Neutrophil (primary cell): ENCODE results near the gene MON1A.

Experiments used
- H3K27ac ChIP-seq: fragments of 200-600 bp; sonication (generic); 2 replicates; pipeline ENCODE4 v1.5.1; 2016; ENCODE audit warnings: mild to moderate bottlenecking, moderate library complexity
- H3K27me3 ChIP-seq: fragments of 200-600 bp; sonication (generic); 2 replicates; pipeline ENCODE4 v1.6.0; 2016; ENCODE audit warnings: mild to moderate bottlenecking
- H3K36me3 ChIP-seq: fragments of 200-600 bp; sonication (generic); 2 replicates; pipeline ENCODE4 v1.5.1; 2017
- H3K4me1 ChIP-seq, 2 experiments: fragments of 200-600 bp in 1 of 2; sonication (generic) in 1 of 2; 1 replicate in 1 of 2; 2 replicates in 1 of 2; pipeline versions ENCODE4 v1.5.1 to v1.6.1; 2013 to 2016; ENCODE audit warnings: low read depth in 1 of 2, low read length in 1 of 2, mild to moderate bottlenecking in 1 of 2, moderate library complexity in 1 of 2; ENCODE audit not compliant: control insufficient read depth in 1 of 2, insufficient read depth in 1 of 2
- H3K4me3 ChIP-seq, 2 experiments: fragments of 200-600 bp in 1 of 2; sonication (generic) in 1 of 2; 1 replicate in 1 of 2; 2 replicates in 1 of 2; pipeline ENCODE4 v1.5.1; 2013 to 2016; ENCODE audit warnings: low read depth in 1 of 2, low read length in 1 of 2, mild to moderate bottlenecking in 1 of 2, moderate library complexity in 1 of 2
- H3K9me3 ChIP-seq: fragments of 200-600 bp; sonication (generic); 2 replicates; pipeline ENCODE4 v1.5.1; 2016
- CTCF ChIP-seq: fragments of 200-600 bp; sonication (generic); IDR thresholded peaks from 2 replicates; pipeline ENCODE4 v1.5.1; 2016; ENCODE audit warnings: antibody characterized with exemption

Gene MON1A

GRCh38 chr3:49966233-49966942 lies 36.8 kb upstream of the MON1A start:
- Histone ChIP-seq H3K27me3 (no peaks in the 10 kb centered on the region), H3K9me3 (no peaks in the 10 kb centered on the region), H3K4me1 (no peaks in the 10 kb centered on the region), H3K36me3 (peaks cover 25% of the 10 kb centered on the region), H3K27ac (no peak overlapping the region), H3K4me3 (no peak overlapping the region)
- TF ChIP-seq CTCF = no peak

- no peaks in the 10 kb centered on the region for H3K9me3 ChIP-seq
- H3K4me1 ChIP-seq = no peaks in the 10 kb centered on the region
- no peak overlapping the region for H3K27ac ChIP-seq
- no peaks in the 10 kb centered on the region for H3K27me3 ChIP-seq
- TF ChIP-seq CTCF = no peak
- H3K36me3 ChIP-seq = no peaks in the 10 kb centered on the region
- H3K4me3 ChIP-seq = no peak overlapping the region
Observed at GRCh38 chr3:49955636-49956035, 26.0 kb upstream of the MON1A start.

GRCh38 chr3:49952924-49953323 lies 23.3 kb upstream of the MON1A start:
- Histone ChIP-seq H3K4me3 (no peak overlapping the region), H3K36me3 (no peaks in the 10 kb centered on the region), H3K4me1 (no peaks in the 10 kb centered on the region), H3K27ac (no peak overlapping the region), H3K27me3 (no peaks in the 10 kb centered on the region), H3K9me3 (no peaks in the 10 kb centered on the region)
- no peak for TF ChIP-seq CTCF

GRCh38 chr3:49942651-49943050 lies 13.0 kb upstream of the MON1A start:
- Histone ChIP-seq H3K9me3 (no peaks in the 10 kb centered on the region), H3K36me3 (peaks cover 4% of the 10 kb centered on the region), H3K27me3 (no peaks in the 10 kb centered on the region), H3K27ac (no peak overlapping the region), H3K4me3 (peak overlapping the region in 1 of 2 experiments; percentile 7), H3K4me1 (peaks cover 26 to 34% of the 10 kb centered on the region in 2 experiments)
- no peak for TF ChIP-seq CTCF

- no peaks in the 10 kb centered on the region for H3K9me3 ChIP-seq
- peak overlapping the region; percentile 95 to 96 for H3K4me3 ChIP-seq
- peaks cover 45 to 53% of the 10 kb centered on the region in 2 experiments for H3K4me1 ChIP-seq
- TF ChIP-seq CTCF = no peak
- H3K27ac ChIP-seq = peak overlapping the region; percentile 97
- H3K36me3 ChIP-seq = no peaks in the 10 kb centered on the region
- H3K27me3 ChIP-seq = no peaks in the 10 kb centered on the region
Observed at GRCh38 chr3:49940667-49941249, 11.1 kb upstream of the MON1A start.
